Frontal cortex (tissue), 4 donors: ENCODE data around the gene ELFN1. TPM values are rescaled to one million over a fixed set of nuclear protein-coding genes. Genes with fewer than 3 reads are reported as not detected.
"Not testable (repeated sequence)": the region's sequence is repeated elsewhere in the genome, so short reads cannot be mapped to it uniquely, and the experiment has no call there.

Source experiments
- DNase-seq, 2 donors: peaks; one replicate each; pipeline ENCODE4 v3.0.0; 2012; ENCODE audit warnings: low spot score in 2 of 2
- FAIRE-seq: peaks from 2 replicates; lab custom pipeline; 2012; peaks lifted over from hg19 to GRCh38; lab: Jason Lieb, UNC
- total RNA-seq: library from RNA; depleted of rRNA; stranded (reverse); fragments of >200 nt; gene quantifications from one replicate; pipeline ENCODE4 v1.2.3, GENCODE V29; 2014
- donor health status: control.
- donor health status: control.
- donor health status: control.

ELFN1 gene
- total RNA-seq, 1 donor from 2014 or later: 5.7 TPM

GRCh38 chr7:1717903-1718676, 48.0 kb downstream of the ELFN1 start:
- no peak for FAIRE-seq

GRCh38 chr7:1718850-1719249, 48.8 kb downstream of the ELFN1 start:
- not testable (repeated sequence) for DNase-seq, FAIRE-seq

More at GRCh38 chr7:1717903-1718676, 48.0 kb downstream of the ELFN1 start:
- no peak for DNase-seq

GRCh38 chr7:1719256-1719655, 49.2 kb downstream of the ELFN1 start:
- not testable (repeated sequence) for FAIRE-seq, DNase-seq

- FAIRE-seq: no peak
- DNase-seq: no peak
Observed at GRCh38 chr7:1719913-1720312, 49.8 kb downstream of the ELFN1 start.

DNA sequence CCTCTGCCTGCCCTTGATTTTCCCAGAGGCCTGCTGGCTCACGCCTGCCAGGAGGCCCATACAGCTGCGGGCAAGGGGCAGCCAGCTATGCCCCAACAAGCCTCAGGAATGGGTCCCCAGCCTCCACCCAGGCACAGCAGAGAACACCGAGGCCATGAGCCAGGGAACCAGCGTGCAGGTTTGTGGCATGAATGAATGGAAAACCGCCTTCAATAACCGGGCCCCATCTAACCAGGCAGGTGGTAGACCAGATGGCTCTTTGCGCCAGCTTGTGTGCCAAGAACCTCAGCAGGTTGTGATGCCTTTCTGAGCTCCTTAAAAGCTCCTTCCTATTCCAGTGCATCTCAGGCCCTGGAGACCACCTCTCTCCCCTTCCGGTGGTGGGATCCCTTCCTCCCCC, 50.2 kb downstream of the ELFN1 start:
- no peak for FAIRE-seq
- no peak for DNase-seq

GRCh38 chr7:1721047-1721690, 51.1 kb downstream of the ELFN1 start:
- no peak for DNase-seq

GRCh38 chr7:1723254-1723653, 53.2 kb downstream of the ELFN1 start:
- DNase-seq (no peak), FAIRE-seq (no peak)

More at GRCh38 chr7:1721047-1721690, 51.1 kb downstream of the ELFN1 start:
- FAIRE-seq: no peak

GRCh38 chr7:1724118-1724910, 54.2 kb downstream of the ELFN1 start:
- DNase-seq (no peak), FAIRE-seq (no peak)

DNA sequence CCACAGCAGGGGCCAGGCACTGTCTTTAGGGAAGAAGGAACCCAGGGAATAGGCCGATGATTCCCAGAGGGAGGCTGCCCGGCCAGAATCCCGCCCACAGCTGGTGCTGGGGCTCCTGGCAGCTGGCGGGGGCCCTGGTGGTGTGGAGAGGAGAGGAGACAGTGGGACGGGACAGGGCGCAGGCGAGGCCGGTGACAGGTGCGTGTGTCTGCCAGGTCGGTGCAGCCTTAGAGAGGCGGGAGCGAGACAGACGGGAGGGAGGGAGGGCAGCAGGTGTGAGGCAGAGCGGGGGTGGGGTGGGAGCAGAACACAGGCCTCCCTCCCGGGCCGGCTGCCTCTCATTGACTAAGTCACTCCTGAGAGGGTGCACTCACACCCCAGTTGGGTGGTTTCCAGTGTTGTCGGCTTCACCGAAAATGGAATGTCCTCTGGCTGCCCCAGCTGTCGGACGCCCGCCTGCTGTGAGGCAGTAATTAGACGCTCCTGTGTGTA, 55.2 kb downstream of the ELFN1 start:
- no peak for FAIRE-seq

DNA sequence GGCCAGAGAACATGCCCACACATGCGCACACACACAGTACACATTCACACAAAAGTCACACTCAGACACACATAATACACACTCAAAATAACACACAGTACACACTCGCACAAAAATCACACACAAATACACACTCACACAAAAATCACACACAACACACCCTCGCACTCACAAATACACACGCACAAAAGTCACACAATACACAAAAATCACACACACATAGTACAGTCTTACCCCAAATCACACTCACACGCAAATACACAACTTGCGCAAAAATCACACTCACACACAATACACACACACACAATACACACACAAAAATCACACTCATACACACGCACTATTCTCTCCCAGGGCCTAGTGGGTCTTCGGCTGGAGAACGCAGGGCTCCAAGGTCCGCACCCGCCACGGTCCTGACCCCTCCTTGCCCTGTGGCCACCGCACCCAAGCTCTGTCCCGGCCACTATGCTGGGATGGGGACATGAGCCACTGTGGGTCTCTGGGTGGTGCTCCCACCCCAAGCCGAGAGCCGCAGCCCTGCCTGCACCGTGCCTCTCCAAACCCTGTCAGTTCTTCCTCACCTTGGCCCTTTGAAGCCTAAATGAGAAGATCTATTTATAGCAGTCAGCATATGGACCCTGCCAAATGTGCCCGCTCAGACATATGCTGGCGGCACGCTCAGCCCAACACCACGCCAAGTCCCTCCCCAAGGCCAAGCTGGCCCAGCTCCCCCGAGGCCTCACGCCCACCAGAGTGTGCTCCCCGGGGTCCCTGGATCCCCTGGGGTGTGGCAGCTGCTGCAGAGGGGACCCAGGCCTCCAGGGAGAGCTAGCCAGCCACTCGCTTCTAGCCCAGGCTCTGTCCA, 55.9 kb downstream of the ELFN1 start:
- no peak for FAIRE-seq
- DNase-seq: no peak

More for the DNA sequence above, 55.2 kb downstream of the ELFN1 start:
- no peak for DNase-seq

GRCh38 chr7:1727079-1727478, 57.0 kb downstream of the ELFN1 start:
- FAIRE-seq (no peak), DNase-seq (no peak)

GRCh38 chr7:1727812-1728570, 57.9 kb downstream of the ELFN1 start:
- DNase-seq (no peak), FAIRE-seq (no peak)

- no peak for FAIRE-seq
- no peak for DNase-seq
Observed at GRCh38 chr7:1729183-1729582, 59.1 kb downstream of the ELFN1 start.

- DNase-seq: no peak
- FAIRE-seq: no peak
Observed at GRCh38 chr7:1729773-1730172, 59.7 kb downstream of the ELFN1 start.

GRCh38 chr7:1732072-1732471, 62.0 kb downstream of the ELFN1 start:
- DNase-seq: no peak
- no peak for FAIRE-seq

DNA sequence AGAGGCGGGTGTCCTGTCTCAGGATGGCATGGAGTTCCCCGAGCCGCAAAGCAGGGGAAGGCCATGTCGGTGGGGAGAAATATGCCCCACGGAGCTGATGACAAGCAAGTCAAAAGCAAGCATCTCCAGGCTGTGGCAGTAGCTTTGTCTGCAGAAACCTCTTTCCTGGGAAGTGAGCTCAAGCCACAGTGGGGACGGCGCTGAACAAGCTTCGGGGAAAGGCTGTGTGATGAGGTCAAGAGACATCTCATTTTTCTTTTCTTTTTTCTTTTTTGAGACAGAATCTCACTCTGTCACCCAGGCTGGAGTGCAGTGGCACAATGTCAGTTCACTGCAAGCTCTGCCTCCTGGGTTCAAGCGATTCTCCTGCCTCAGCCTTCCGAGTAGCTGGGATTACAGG, 62.6 kb downstream of the ELFN1 start:
- DNase-seq: no peak
- no peak for FAIRE-seq

DNA sequence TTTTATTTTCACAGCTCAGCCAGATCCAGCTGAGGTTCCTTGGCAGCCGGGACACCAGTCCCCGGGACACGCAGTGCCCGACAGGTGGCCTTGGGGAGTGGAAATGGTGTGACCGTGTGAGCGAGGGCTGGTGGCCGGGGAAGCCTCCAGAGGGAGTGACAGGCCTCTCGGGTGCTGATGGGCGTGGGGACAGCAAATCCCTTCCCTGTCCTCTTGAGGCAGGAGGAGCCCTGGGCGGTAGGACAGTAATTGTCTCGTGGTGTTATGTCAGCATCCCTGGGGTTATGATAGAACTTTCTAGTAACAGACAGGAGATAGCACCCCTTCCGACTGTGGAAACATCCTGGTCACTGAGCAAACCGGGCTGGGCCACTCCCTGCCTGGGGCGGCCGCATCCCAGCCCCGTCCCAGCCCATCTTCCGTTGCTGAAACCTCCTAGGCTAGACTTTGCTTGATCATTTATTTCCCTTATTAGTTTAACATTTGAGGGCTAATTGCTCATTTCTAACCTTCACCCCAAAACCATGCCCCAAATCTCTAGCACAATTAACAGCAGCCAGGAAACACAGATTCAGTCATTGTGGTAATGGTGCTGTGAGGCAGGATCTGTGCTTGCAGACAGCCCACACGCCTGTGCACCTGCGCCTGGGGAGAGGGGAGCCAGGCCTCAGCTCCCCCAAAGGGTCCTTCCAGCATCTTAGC, 63.3 kb downstream of the ELFN1 start:
- DNase-seq: no peak
- no peak for FAIRE-seq
